ENCODE data around the gene OPCML.

DNA sequence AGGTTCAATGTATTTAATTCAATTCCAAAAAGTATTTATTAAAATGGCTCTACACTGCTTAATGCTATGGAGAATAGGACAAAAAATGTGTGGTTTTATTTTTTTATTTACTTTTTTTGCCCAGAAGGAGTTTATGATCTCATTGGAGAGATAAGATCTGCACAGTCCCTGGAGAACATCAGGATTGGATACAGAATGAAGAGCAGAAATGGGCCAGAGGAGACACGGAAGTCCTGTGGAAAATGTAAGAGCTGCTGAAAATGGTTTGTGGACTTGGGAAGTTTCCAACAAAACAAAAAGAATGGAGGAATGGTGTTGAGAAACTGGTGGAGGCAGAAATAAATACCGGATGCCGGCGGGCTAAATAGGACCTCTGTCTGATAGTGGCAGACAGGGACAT, 554.6 kb downstream of the OPCML start:
- TF ChIP-seq CTCF (IDR thresholded peaks at IDR 0.05) = no peak
- no peak for TF ChIP-seq POLR2A (IDR thresholded peaks at IDR 0.05)
- TF ChIP-seq POLR2AphosphoS5 (IDR thresholded peaks at IDR 0.05; ENCODE audit: insufficient read depth in 1 of 2, low read depth in 1 of 2) = no peak

Measured in vagina (tissue), 2 donors.